ENCODE results near the gene ARL3.
"Not testable (repeated sequence)": the region's sequence is repeated elsewhere in the genome, so short reads cannot be mapped to it uniquely, and the experiment has no call there.

Gene ARL3

GRCh38 chr10:102701796-102702195 lies 12.4 kb downstream of the ARL3 start:
- DNase-seq: no peak

GRCh38 chr10:102701272-102701671 lies 12.9 kb downstream of the ARL3 start:
- no peak for DNase-seq

GRCh38 chr10:102698894-102699293 lies 15.3 kb downstream of the ARL3 start:
- DNase-seq: no peak

GRCh38 chr10:102696736-102697135 lies 17.5 kb downstream of the ARL3 start:
- DNase-seq: no peak

- not testable (repeated sequence) for DNase-seq
Measured at GRCh38 chr10:102695401-102695800, 18.8 kb downstream of the ARL3 start.

- no peak for DNase-seq
Measured at GRCh38 chr10:102691285-102692066, 22.7 kb downstream of the ARL3 start.

GRCh38 chr10:102683736-102684135 lies 30.5 kb downstream of the ARL3 start:
- DNase-seq: no peak

GRCh38 chr10:102682981-102683380 lies 31.2 kb downstream of the ARL3 start:
- DNase-seq: no peak

- DNase-seq: no peak
Measured at GRCh38 chr10:102682416-102682815, 31.8 kb downstream of the ARL3 start.

- DNase-seq: no peak
Measured at GRCh38 chr10:102681696-102682095, 32.5 kb downstream of the ARL3 start.

- no peak for DNase-seq
Measured at GRCh38 chr10:102679596-102679995, 34.6 kb downstream of the ARL3 start.

- DNase-seq: peak; percentile 7
Measured at GRCh38 chr10:102678842-102679289, 35.3 kb downstream of the ARL3 start.

GRCh38 chr10:102678068-102678400 lies 36.2 kb downstream of the ARL3 start:
- no peak for DNase-seq

GRCh38 chr10:102677331-102678067 lies 36.7 kb downstream of the ARL3 start:
- no peak for DNase-seq

GRCh38 chr10:102676534-102677315 lies 37.5 kb downstream of the ARL3 start:
- DNase-seq: no peak

- DNase-seq: peak; percentile 50
Measured at GRCh38 chr10:102675666-102676533, 38.3 kb downstream of the ARL3 start.

- no peak for DNase-seq
Measured at GRCh38 chr10:102675011-102675665, 39.1 kb downstream of the ARL3 start.

- no peak for DNase-seq
Measured at GRCh38 chr10:102674566-102674965, 39.6 kb downstream of the ARL3 start.

- peak; percentile 14 for DNase-seq
Measured at GRCh38 chr10:102673819-102674511, 40.2 kb downstream of the ARL3 start.

- no peak for DNase-seq
Measured at GRCh38 chr10:102673236-102673818, 40.9 kb downstream of the ARL3 start.

- DNase-seq: no peak
Measured at GRCh38 chr10:102670871-102671434, 43.2 kb downstream of the ARL3 start.

Data from GF-D8 (cell line).